GM21619 (cell line): ENCODE data around the gene FHL1.
"Not testable (repeated sequence)": the region's sequence is repeated elsewhere in the genome, so short reads cannot be mapped to it uniquely, and the experiment has no call there.

Experiments used
- ATAC-seq: cut with Tn5 transposase; IDR thresholded peaks from one replicate; pipeline ENCODE4 v1.9.1; 2021; ENCODE audit not compliant: unreplicated experiment

The FHL1 gene

DNA sequence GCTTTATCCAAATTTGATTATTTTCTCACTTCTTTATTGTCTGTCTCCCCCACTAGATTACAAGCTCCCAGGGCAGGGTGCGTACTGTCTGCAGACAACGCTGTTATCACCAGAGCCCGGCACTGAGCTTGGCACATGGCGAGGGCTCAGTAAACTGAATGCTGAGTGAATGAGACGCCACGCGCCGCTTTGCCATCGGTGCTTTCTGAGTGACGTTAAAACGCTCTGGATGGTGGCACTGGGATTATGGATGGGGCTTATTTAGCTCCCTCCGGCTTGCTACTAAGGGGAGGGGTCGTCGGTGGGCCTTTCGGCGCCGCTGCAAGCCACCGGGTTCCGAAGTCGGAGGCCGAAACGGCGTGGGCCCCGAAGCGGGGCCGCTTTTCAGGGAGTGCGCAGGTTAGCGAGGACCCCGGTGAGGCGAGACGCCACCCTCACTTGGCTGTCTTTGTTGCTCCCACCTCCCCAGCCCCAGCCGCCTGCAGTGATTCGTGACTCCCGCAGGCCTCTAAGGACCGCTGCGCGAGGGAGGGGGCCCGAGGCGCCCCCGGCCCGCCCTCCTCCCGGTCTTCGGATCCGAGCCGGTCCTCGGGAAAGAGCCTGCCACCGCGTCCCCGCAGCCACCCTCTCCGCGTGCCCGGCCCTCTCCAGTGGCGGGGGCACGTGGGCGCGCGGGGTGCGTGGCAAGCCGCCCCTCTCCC lies 569 bp upstream of the FHL1 start:
- ATAC-seq = peak; percentile 25

DNA sequence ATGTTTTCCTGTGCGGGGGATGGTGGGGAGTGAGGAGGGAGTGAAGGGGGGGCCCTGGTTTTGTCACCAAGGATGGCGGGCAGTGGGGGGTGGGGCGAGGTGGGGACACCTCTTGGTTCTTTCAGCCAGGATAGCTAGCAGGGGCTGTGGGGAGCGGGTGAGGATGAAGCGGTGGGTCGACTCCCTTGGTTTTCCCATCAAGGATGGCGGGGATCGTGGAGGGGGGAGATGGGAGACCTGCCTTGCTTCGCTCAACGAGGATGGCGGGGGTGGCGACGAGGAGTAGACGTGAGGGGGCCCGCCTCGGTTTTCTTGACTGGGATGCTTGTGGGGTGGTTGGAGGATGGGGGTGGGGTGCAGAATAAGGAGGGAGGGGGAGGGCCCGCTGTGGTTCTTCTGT lies 643 bp downstream of the FHL1 start:
- no peak for ATAC-seq

DNA sequence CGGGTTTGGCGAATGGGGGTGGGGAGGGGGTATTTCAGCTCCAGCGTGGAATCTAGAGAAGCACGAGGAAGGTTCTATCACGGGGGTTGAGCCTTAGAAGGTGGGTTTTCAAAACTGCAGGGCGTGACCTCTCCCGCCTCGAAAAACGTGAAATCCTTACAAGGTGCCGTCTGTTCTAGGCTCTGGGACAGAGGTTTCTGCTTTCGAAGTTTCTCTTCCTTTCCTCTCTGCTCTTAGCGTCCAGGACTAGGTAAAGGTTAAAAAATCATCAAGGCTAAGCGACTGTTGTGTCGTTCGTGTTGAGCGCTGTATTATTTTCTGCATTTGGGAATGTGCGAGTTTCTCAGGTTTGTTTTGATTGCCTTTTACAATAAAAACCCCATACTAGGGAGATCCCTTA lies 1.1 kb downstream of the FHL1 start:
- ATAC-seq = no peak

DNA sequence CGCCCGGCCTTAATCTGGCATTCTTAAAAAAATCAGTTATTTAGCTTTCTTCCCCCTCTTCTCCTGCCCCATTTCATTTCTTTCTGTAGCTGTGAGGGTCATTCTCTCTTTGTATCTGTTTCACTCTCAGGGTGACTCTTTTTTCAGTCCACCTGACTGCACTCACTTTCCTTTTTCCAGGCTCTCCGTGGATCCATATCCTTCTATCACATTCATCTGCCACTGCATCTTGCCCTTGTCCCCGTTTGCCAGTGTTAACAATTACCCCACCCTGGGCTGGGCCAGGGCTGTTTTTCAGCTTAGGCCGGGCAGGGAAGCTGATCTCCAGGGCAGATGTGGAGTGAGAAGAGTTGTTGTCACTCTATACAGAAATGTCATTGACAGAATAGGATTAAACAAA lies 7.7 kb downstream of the FHL1 start:
- no peak for ATAC-seq

DNA sequence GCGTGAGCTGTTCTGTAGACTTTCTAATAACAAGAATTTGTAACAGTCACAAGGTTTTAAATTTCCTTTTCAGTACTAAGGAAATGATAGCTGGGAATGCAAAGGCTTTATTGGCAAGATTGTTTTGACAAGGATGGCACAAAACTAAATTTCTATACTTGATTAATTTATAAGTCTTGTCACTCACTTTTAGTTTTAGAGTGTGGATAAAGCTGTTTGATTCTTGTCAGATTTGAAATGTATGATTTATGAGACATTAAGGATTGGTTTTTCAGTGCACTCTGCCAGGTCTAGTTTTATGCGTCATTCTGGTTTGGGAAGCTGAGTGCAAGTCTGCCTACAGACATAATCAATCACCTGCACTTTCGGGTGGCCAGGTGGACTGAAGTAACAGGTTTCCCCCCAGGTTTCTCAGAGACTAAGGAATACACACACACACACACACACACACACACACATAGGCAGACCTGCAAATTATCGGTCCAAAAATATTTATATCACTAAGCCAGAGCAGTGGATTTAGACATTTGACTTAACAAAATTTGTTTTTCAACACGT lies 9.3 kb downstream of the FHL1 start:
- ATAC-seq = no peak

DNA sequence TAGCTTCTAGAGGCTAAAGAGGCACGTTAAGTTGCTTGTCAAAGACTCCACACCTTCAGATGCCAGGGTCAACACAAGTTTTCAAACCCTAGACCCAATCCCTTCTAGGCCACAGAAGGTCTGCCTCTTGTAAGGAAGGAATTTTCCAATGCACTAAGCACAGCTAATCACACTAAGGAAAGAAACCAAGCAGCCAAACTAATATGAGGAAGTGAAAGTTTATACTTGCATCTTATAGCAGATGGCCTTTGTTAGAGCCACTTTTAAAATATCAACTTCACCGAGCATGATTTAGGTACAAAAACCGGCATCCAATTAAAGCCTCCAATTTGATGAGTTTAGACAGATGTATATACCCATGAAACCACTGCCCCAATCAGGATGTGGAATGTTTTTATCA lies 9.9 kb downstream of the FHL1 start:
- ATAC-seq = no peak

DNA sequence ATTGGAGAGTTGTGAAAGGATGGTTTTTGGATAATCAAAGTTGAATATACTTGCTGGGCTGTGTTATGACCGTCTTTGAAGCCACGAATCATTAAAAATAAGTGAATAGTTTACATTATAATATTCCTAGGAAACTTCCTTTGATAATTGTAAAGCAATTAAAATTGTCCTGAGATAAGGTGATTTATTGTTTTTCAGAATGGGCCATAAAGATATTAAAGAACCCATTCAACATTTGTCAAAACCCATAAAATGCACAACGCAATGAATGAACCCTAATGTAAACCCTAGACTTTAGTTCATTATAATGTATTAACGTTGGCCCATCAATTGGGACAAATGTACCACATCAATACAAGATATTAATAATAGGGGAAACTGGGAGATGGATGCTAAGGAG lies 11.4 kb downstream of the FHL1 start:
- ATAC-seq = no peak

DNA sequence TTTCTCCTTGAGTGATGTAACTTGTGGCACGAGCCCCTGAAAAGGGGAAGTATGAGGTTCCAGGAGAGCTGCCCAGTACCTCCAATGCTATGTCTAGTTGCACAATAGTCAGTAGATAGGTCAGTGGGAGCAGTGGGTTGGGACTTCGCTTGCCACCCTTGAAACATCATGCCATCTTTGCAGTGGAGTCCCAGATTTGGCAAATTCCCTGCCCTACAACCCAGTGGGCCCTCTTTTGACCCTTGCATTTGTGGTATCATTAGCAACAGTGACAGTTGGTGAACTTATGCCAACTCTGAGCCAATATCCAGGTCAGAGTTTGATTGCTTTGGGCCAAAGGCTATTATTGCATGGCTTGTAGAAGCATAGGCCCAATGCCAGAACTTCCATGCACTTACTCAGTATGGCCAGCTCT lies 12.3 kb downstream of the FHL1 start:
- ATAC-seq = no peak

DNA sequence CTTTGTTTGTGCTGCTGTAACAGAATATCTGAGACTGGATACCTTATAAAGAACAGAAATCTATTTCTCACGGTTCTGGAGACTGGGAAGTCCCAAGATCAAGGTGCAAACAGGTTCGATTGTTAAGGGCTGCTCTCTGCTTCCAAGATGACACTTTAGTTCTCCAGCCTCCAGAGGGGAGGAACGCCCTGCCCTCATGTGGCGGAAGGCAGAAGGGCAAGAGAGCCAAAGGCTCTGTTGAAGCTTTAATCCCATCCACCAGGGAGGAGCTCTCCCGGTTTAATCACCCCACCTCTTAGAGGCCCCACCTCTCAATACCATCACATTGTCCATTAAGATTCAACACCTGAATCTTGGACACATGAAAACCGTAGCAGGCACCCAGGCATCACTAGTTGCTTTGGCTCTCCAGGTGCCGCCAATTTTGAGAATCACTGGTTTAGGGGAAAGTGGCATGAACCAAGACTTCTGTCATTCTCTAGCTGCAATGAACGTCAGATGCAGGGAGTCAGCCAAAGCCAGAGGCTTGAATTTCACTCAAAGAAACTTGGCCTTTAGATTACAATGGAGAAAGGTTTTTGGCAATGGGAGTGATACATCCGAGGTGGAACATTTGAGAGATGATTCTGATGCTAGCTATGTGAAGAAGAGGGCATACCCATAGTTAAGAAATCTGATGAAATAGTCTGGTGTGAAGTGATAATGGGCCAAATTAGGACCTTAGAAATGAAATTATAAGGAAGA lies 15.7 kb downstream of the FHL1 start:
- peak; percentile 62 for ATAC-seq

DNA sequence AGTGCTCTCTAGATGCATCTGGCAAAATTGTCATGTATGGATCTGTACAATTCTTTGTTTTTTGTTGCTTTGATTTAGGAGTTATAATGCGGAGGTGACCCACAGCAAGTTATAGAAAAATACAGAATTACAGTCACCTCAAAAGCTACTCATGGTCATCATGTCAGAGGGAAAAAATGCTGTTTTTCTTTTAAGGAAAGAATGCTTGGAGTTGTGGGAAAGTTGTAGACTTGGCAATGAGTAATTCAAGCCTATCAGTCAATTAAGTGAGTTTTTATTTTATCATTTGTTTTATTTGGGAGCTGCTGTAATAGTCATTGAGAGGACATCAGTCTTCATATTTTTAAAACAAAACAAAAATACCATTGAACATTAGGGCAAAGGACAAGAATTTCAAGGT lies 16.4 kb downstream of the FHL1 start:
- no peak for ATAC-seq

DNA sequence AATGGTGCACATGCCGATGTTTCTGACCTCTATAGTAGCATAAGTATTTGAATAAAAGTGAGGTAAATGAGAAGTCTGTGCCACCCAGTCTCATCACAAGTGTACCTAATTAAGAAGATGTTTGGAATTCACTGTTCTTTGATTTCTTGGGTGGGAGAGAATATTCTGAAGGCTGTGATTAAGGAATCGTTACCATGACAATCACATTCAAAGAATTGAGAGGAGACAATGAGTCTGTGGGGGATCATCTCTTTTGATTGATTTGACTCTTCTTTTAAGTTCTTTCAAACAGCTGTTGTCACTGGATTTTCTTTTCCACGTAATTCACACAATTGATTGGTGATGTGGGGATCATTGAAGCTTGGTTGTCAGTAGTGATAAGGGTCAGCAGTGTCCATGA lies 18.1 kb downstream of the FHL1 start:
- ATAC-seq = no peak

DNA sequence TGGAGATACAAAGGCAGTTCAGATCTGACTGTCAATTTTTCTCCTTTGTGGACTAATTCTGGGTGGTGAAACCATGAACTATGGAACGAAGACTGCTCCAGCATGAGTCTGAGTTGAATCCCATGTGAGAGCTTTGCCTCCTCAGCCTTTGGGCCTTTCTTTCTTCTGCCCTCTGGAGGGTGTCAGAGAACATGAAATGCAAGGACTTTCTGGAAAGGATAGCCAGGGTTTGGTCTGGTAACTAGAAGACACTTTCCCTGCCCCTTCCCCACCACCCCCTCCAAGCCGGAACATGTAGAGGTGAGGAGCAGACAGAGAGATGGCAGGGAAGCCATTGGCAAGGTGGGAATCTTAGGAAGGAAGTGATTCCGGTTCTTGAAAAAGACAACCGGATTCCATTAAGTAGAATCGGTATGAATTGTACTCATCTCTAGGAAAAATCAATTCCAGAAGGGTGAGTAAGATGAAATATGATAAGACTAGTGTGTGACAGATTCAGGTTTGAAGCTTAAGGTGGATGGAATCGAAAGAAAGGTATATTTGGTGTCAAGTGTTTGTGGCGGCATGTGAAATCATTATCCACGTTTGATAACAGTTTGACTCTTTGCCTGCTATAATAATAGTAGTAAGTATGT lies 19.0 kb downstream of the FHL1 start:
- no peak for ATAC-seq

DNA sequence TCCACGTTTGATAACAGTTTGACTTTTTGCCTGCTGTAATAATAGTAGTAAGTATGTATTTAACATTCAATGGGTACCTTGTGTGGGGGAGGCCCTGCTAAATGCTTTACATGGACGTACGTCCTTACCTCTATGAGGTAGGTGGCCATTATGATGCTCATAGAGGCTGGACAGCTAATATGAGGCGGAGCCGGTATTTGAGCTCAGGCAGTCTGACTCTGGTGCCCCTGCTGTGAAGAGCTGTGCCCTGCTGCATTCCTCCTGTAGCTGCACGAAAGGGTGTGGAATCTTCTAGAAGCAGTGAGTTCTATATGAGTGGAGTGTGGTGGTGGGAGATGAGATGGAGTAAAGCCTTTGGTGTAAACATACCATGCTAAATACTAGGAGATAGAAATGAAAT lies 20.7 kb downstream of the FHL1 start:
- ATAC-seq = not testable (repeated sequence)

DNA sequence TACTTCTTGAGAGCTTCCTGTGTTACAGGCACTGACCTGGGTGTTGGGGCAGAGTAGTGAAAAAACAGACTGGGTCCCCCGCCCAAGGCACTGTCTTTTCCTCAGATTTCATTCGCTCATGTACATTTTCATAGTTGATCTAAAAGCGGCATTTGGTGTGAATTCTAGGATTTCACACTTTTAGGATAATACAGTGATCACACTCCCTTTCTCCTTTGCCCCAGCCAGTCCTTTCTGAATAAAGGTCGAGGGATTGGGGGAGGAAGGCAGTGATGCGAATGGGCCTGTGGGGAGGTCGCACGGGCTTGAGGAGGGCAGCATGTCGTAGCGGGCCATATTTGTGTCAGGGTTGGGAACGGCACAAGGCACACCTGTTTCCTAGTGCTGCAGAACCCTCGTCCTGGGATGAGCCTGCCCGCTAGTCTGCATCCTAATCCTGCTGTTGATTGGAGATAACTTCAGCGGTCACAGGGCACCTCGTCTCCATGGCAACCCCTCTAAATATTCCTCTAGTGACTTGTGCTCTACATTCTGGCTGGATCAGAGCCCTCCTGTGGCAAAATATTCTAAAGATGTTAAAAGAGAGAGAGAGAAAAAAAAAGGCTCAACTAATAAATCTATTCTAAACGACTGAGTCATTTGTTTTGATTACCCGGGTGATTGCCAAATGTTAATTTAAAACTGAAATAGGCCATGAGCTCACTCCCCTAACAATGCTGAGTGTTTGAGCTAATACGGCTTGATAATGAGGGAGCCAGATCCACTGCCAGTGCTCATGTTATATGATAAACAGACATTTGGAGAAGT lies 21.8 kb downstream of the FHL1 start:
- no peak for ATAC-seq

DNA sequence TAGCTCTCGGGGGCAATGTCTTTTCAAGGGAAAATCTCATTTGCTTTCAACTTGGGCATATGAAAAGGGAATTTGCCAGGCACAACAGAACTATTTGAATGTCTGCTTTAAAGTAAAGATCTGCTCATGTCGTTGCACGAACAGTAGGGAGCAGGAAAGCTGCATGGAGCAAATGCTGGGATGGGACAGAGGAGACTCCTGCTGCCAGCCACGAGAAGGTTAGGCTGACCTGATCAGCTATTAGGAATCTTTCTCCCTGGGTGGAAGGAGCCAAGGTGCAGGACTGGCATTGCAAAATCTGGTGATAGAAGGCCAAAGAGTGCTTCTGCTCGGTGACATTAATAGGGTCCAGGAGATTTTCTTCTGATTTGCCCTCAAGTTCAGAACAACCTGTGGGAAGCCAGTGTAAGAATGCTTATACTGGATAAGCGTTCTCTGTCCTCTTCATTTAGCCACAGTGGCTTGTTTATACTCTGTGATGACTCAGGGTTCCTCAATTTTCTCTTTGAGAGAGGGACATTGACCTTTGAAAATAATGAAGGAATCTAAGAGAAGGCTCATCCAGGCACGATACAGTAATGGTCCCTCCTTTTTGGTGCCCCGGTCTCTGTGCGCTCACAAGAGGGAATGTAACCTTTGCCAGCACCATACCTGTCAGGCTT lies 22.9 kb downstream of the FHL1 start:
- no peak for ATAC-seq

DNA sequence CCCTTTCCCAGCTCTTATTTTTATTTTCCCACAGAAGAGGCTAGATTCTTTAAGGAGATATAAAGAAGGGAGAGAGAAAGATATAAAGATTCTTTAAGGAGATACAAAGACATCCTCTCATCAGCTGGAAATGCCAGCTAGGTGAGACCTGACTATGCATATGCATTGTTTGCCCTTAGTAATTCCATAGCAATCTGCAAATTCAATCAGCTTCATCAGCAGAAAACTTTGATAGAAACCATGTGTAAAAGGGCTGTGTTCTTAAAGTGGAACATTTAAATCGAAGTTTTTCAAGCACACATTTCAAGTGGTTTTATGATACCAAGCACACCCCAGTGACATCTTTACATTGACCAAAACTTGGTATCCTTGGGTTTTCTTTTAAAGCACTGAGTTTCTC lies 24.1 kb downstream of the FHL1 start:
- no peak for ATAC-seq

DNA sequence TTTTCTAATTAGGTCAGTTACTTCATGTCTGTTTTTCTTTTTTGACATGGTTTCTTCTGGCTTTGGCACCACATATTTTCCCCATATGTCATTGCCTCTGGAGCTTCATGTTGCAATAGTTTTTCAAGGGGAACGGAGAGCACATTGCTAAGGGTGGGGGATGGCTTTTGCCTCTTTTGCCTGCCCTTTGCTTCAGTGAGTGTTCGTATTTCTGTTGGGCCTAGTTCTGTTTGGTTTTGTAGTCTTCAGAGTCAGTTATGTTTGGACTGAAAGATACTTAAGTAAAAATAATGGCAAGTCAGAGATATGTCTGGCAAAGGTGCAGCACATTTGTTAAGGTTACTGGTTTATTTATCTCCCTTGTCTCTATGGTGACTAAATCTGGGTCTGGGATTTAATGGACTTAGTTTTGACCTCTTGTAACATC lies 29.1 kb downstream of the FHL1 start:
- no peak for ATAC-seq

DNA sequence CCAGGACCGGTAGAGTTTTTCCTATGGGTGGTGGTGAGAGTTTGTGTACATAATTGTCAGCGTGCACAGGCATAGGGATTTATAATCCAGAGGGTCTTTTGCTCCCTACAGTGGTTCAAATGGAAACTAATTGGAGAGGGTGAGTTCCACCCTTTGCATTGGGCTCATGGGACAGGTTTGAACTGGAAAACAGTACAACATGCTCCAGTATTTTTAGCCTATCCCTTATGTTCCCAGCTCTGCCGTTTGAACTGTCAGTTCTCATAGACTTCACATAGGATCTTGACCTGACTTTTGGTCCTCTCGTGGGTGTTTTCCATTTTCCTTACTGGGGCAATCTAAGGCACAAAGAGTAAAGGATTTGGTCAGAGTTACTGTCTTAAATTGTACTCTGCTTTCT lies 31.8 kb downstream of the FHL1 start:
- ATAC-seq = no peak

DNA sequence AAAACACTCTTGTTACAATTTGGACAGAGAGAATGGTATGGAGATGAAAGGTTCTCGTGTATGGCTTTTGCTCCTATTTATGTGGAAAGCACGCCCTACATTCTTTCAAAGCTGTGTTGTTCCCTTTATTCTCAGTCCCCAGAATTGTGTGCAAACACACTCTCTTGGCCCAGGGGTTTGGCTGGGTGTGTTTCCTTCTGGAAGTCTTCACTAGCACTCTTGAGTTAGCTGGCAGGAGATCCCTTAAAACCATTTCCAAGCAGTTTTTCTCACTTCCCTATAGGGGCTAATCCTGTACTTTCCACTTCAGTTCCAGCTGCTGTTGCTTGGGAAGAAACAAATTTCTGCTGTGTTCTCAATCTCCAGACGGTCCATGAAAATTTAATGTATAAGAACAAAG lies 35.1 kb downstream of the FHL1 start:
- ATAC-seq = no peak

DNA sequence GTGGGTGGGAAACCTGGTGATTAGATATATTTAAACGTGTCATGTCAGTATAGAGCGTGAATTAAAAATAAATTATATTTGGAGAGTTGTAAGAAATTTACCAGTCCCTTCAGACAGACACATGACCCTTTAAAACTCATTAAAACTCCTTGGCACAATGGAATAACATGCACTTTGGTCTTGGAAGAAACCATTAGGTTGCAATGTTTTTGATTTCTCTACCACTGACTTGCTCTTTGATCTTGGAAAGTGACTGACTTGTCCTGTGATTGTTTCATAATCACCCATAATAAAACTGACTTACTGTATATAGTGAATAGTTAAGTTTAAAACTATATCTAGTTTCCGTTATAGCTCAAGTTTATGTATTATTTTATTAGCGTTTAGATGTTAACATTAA lies 35.8 kb downstream of the FHL1 start:
- ATAC-seq = no peak

DNA sequence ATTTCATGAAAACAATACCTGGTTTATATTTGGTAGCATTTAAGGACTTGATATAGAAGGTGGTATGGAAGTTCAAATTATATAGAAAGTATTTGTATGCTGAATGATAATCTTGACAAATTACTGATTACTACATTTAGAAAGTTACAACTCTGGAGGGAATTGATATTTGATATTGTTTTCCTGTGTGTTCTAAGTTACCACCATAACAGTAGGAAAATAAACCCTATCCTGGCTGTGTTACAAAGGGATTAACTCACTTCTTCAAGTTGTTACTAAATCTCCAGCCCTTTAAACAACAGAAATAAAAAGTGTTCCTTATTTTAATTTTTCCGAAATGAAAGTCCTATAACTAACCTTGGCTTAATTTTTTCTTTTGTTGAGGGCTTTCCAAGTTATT lies 36.6 kb downstream of the FHL1 start:
- ATAC-seq = no peak
